D721Med (cell line): ENCODE measurements around the gene KATNB1.

Experiments
- DNase-seq: peaks from one replicate; pipeline ENCODE4 v3.0.0; 2011; ENCODE audit warnings: low spot score; ENCODE audit not compliant: insufficient read length
- FAIRE-seq: peaks from 2 replicates; lab custom pipeline; 2011; peaks lifted over from hg19 to GRCh38; lab: Jason Lieb, UNC
- CTCF ChIP-seq: IDR thresholded peaks from 2 replicates; pipeline ENCODE4 v1.5.1; 2012; ENCODE audit warnings: mild to moderate bottlenecking, control low read depth; ENCODE audit not compliant: insufficient read depth; ENCODE audit errors: missing control alignments

The KATNB1 gene

DNA sequence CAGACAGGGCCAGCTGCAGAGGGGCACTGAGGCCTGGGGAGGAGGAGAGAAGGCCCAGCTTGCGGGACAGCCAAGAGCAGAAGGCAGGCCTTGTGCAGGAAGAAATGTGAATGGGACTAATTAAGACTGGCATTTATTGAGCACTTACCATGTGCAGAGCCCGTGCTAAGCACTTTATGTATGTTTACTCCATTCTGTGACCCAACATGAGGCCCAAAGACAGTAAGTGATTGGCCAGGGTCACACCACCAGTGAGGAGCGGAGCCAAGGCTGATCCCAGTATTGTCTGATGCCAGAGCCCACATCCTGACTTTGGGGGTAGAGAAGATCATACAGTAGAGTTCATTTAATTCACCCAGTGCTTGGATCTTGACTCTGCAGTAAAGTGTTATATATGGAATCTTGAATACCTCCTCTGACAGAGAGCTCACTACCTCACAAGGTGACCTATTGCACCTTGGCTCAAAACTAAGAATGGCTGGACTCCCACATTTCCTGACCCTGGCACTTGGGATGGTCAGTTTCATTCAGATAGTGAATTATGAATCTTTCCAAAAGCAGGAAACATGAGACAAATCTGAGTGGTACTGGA is 13.6 kb downstream of the KATNB1 start:
- no peak for FAIRE-seq
- no peak for DNase-seq
- no peak for TF ChIP-seq CTCF

- FAIRE-seq, result no peak
- TF ChIP-seq CTCF, result no peak
- no peak for DNase-seq
Observed at GRCh38 chr16:57749856-57750452, 14.4 kb downstream of the KATNB1 start.

DNA sequence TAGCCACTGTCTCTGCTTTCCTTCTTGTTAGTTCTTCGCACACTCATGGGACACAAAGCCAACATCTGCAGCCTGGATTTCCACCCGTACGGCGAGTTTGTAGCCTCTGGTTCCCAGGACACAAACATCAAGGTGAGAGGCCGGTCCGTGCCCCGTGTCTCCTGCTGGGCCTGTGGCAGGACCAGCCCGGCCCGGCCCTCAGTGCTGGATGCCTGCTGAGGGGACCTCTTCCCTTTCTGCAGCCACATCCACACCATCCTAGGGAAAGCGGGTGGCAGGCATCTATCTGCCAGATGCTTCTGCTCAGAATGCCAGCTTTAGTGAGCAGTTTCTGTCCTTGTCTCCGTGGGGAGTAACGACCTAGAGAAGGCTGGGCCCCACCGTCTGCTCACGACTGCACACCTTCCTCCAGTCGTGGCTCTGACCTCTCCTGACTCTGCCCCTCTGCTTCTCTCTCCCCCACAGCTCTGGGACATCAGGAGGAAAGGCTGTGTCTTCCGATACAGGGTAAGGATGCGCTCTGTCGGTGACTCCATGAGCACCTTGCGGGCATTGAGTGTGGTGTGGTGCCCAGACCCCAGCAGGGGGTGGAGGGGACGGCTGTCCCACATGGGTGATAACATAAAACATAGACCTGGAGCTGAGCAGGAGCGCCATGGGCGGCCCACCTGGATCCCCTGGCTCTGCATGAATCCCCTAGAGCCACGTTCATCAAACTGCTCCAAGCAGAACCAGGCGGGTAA is 15.4 kb downstream of the KATNB1 start:
- no peak for TF ChIP-seq CTCF
- FAIRE-seq, result no peak
- no peak for DNase-seq

- DNase-seq, result no peak
- TF ChIP-seq CTCF, result no peak
- FAIRE-seq, result no peak
Observed at GRCh38 chr16:57751539-57752202, 16.1 kb downstream of the KATNB1 start.

GRCh38 chr16:57752203-57752580 is 16.6 kb downstream of the KATNB1 start:
- no peak for FAIRE-seq
- no peak for DNase-seq
- no peak for TF ChIP-seq CTCF

GRCh38 chr16:57752581-57753447 is 17.2 kb downstream of the KATNB1 start:
- no peak for FAIRE-seq
- TF ChIP-seq CTCF, result no peak
- DNase-seq, result no peak
